MM.1S (cell line): ENCODE data around the gene GNA14.
A peak's percentile ranks its signal among the peaks of the same experiment; 100 is the strongest.

Source experiments
- DNase-seq: peaks from one replicate; pipeline ENCODE4 v3.0.0-alpha.2; 2015
- H2AFZ ChIP-seq: fragments of 300-600 bp; sonication (generic); 2 replicates; pipeline ENCODE4 v1.6.0; 2016; ENCODE audit warnings: antibody characterized with exemption, low read length
- H3F3A ChIP-seq: fragments of 300-600 bp; sonication (generic); 2 replicates; pipeline ENCODE4 v1.6.1; 2016; ENCODE audit warnings: mild to moderate bottlenecking, antibody characterized with exemption, low read length, moderate library complexity, mixed read lengths; ENCODE audit not compliant: insufficient read depth
- H3K27ac ChIP-seq: fragments of 300-600 bp; sonication (generic); 2 replicates; pipeline ENCODE4 v1.5.1; 2016; ENCODE audit warnings: mild to moderate bottlenecking, low read length
- H3K27me3 ChIP-seq: fragments of 300-600 bp; sonication (generic); replicated peaks from 2 replicates; pipeline ENCODE4 v1.6.0; 2016; ENCODE audit warnings: low read length; ENCODE audit not compliant: insufficient read depth
- H3K36me3 ChIP-seq: fragments of 300-600 bp; sonication (generic); replicated peaks from 2 replicates; pipeline ENCODE4 v1.6.1; 2016; ENCODE audit warnings: mild to moderate bottlenecking, low read length, mixed read lengths; ENCODE audit not compliant: insufficient read depth
- H3K4me1 ChIP-seq: fragments of 300-600 bp; sonication (generic); 2 replicates; pipeline ENCODE4 v1.6.1; 2016; ENCODE audit warnings: low read length, mixed read lengths
- H3K4me2 ChIP-seq: fragments of 300-600 bp; sonication (generic); 2 replicates; pipeline ENCODE4 v1.6.0; 2016; ENCODE audit warnings: low read depth, low read length
- H3K4me3 ChIP-seq: fragments of 300-600 bp; sonication (generic); 2 replicates; pipeline ENCODE4 v1.5.1; 2016; ENCODE audit warnings: low read length, mixed read lengths
- H3K79me2 ChIP-seq: fragments of 300-600 bp; sonication (generic); 2 replicates; pipeline ENCODE4 v1.6.1; 2016; ENCODE audit warnings: mixed run types, low read length, mixed read lengths
- H3K9ac ChIP-seq: fragments of 300-600 bp; sonication (generic); 2 replicates; pipeline ENCODE4 v1.6.1; 2016; ENCODE audit warnings: low read length, mixed read lengths
- H3K9me2 ChIP-seq: fragments of 300-600 bp; sonication (generic); replicated peaks from 2 replicates; pipeline ENCODE4 v1.6.1; 2016; ENCODE audit warnings: mild to moderate bottlenecking, low read length, mixed read lengths; ENCODE audit not compliant: insufficient read depth
- H3K9me3 ChIP-seq: fragments of 300-600 bp; sonication (generic); replicated peaks from 2 replicates; pipeline ENCODE4 v1.6.1; 2016; ENCODE audit warnings: mild to moderate bottlenecking, low read length, mixed read lengths; ENCODE audit not compliant: insufficient read depth
- H4K20me1 ChIP-seq: fragments of 300-600 bp; sonication (generic); 2 replicates; pipeline ENCODE4 v1.6.1; 2016; ENCODE audit warnings: mild to moderate bottlenecking, low read length, moderate library complexity, mixed read lengths; ENCODE audit not compliant: insufficient read depth
- CTCF ChIP-seq: fragments of 300-600 bp; sonication (generic); IDR thresholded peaks from 2 replicates; pipeline ENCODE4 v1.5.1; 2016; ENCODE audit warnings: antibody characterized with exemption, low read length, mixed read lengths
- EZH2 ChIP-seq: fragments of 300-600 bp; sonication (generic); optimal IDR thresholded peaks from 2 replicates; pipeline ENCODE3; 2017; ENCODE audit warnings: low read depth, mild to moderate bottlenecking, antibody characterized with exemption, low read length, mixed read lengths
- EZH2phosphoT487 ChIP-seq: fragments of 300-600 bp; sonication (generic); IDR thresholded peaks from 2 replicates; pipeline ENCODE4 v1.6.1; 2018; ENCODE audit warnings: antibody characterized with exemption, low read length

GNA14 gene

DNA sequence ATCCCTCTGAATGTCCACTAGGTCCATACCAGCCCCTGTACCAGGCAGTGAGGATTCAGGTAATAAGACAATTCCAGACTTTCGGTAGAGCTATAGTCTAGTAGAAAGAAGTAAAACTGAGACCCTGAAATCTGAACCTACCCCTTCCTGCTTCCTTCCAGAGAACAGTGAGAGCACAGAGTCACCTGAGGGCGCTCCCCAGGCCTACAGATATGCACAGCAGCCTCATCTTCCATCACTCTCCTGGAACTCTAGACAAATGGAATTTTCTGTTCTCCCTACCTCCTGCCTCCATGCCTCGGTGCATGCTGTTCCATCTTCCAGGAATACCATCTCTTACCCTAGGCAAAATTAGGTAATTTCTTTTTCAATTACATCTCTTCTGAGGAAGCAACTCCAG is 3.1 kb upstream of the GNA14 start:
- TF ChIP-seq CTCF, result no peak
- no peak for TF ChIP-seq EZH2phosphoT487
- no peak for TF ChIP-seq EZH2

GRCh38 chr9:77649109-77649812 is 1.1 kb upstream of the GNA14 start:
- no peaks in the 10 kb centered on the region for H3K79me2 ChIP-seq
- no peak overlapping the region for H3K27ac ChIP-seq
- no peaks in the 10 kb centered on the region for H3K27me3 ChIP-seq
- H3K4me3 ChIP-seq, result no peak overlapping the region
- H3K36me3 ChIP-seq, result no peaks in the 10 kb centered on the region
- no peaks in the 10 kb centered on the region for H3K4me1 ChIP-seq
- H3F3A ChIP-seq, result no peaks in the 10 kb centered on the region
- H3K4me2 ChIP-seq, result peak overlapping the region; percentile 26; the same call in 1 of the 2 replicates
- no peaks in the 10 kb centered on the region for H3K9me2 ChIP-seq
- no peaks in the 10 kb centered on the region for H3K9me3 ChIP-seq
- no peak overlapping the region for H2AFZ ChIP-seq
- no peak for DNase-seq
- no peak overlapping the region for H3K9ac ChIP-seq
- H4K20me1 ChIP-seq, result no peaks in the 10 kb centered on the region
- no peak for TF ChIP-seq CTCF
- no peak for TF ChIP-seq EZH2phosphoT487
- TF ChIP-seq EZH2, result no peak

More for the DNA sequence above, 3.1 kb upstream of the GNA14 start:
- H2AFZ ChIP-seq, result no peak overlapping the region
- H3K4me3 ChIP-seq, result no peak overlapping the region
- H3K9me3 ChIP-seq, result no peaks in the 10 kb centered on the region
- no peaks in the 10 kb centered on the region for H3K9me2 ChIP-seq
- no peaks in the 10 kb centered on the region for H3K27me3 ChIP-seq
- H4K20me1 ChIP-seq, result no peaks in the 10 kb centered on the region
- H3K79me2 ChIP-seq, result no peaks in the 10 kb centered on the region
- H3K4me1 ChIP-seq, result no peaks in the 10 kb centered on the region
- no peak overlapping the region for H3K9ac ChIP-seq
- H3K27ac ChIP-seq, result no peak overlapping the region
- H3K36me3 ChIP-seq, result no peaks in the 10 kb centered on the region
- no peaks in the 10 kb centered on the region for H3F3A ChIP-seq
- no peak for DNase-seq
- H3K4me2 ChIP-seq, result no peak overlapping the region

DNA sequence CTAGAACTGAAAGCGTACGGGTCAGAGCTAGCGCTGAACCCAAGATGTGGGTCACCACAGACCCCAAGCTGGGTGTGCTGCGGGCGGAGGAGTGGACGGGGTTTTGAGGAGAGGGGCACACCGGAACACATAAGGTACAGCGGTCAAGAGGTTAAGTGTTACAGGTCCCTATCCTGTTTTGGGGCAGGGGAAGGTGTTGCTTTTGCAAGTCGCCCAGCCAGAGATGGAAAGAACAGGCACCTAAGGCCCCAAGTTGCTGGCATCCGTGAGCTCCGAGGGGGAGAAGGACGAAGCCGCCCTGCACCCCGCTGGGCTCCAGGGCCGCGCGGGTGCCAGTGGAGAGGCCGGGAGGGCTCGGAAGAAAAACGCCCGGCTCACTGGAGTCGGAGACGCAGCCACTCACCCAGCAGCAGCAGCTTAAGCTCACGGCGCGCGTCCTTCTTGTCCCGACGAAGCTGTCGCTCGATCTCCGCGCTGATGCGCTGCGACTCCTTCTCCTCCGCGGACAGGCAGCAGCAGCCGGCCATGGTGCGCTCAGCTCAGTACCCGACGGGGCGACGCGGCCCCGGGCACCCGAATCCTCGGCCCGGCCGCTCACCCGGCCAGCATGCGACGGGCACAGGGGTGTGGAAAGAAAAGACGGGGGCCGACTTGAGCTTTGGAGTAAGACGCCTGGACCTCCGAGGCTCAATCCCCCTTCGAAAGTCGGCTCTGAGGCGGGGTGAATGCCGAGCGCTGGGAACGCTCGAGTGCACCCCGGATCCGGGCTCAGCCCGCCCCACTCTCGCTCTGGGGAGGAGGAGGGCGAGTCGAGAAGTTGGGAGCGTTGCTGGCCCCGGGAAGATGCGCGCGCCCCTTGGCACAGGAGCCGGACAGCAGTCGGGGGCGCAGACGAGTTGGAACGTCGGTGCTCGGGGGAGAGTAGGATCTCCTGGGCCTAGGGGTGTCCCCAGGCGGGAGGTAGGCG is 572 bp downstream of the GNA14 start:
- Histone ChIP-seq H3K27me3 (no peaks in the 10 kb centered on the region), H3K36me3 (no peaks in the 10 kb centered on the region), H3K9me2 (no peaks in the 10 kb centered on the region), H3K27ac (no peak overlapping the region), H3K9ac (no peak overlapping the region), H3F3A (no peaks in the 10 kb centered on the region), H3K4me3 (no peak overlapping the region), H3K79me2 (no peaks in the 10 kb centered on the region), H2AFZ (no peak overlapping the region), H4K20me1 (no peaks in the 10 kb centered on the region), H3K4me2 (peak overlapping the region; percentile 26; the same call in 1 of the 2 replicates), H3K4me1 (no peaks in the 10 kb centered on the region), H3K9me3 (no peaks in the 10 kb centered on the region)
- TF ChIP-seq CTCF, result no peak
- DNase-seq, result no peak
